GM23338 (cell line): ENCODE data around the gene VPS72. TPM values are rescaled to one million over a fixed set of nuclear protein-coding genes. Genes with fewer than 3 reads are reported as not detected.

ENCODE experiments used
- ATAC-seq: fragments of 200-7000 bp; cut with Tn5 transposase; 3 replicates; pipeline ENCODE4 v1.9.1; 2020
- DNase-seq: peaks from one replicate; pipeline ENCODE4 v3.0.0-alpha.2; 2015; ENCODE audit warnings: low spot score
- H2AFZ ChIP-seq: fragments of 200-600 bp; sonication (generic); 2 replicates; pipeline ENCODE4 v1.8.0; 2016; ENCODE audit warnings: antibody characterized with exemption, mild to moderate bottlenecking, moderate library complexity
- H3F3A ChIP-seq: fragments of 200-600 bp; sonication (generic); replicated peaks from 2 replicates; pipeline ENCODE4 v1.8.0; 2017; ENCODE audit warnings: antibody characterized with exemption, mixed run types, low read depth
- H3K27ac ChIP-seq: fragments of 200-600 bp; sonication (generic); 2 replicates; pipeline ENCODE4 v1.6.1; 2016; ENCODE audit warnings: low read depth
- H3K27me3 ChIP-seq: fragments of 200-600 bp; sonication (generic); 2 replicates; pipeline ENCODE4 v1.8.0; 2016; ENCODE audit warnings: mild to moderate bottlenecking, mixed run types, moderate library complexity; ENCODE audit not compliant: insufficient read depth
- H3K36me3 ChIP-seq: fragments of 200-600 bp; sonication (generic); 2 replicates; pipeline ENCODE4 v1.8.0; 2016; ENCODE audit warnings: mild to moderate bottlenecking; ENCODE audit not compliant: insufficient read depth
- H3K4me1 ChIP-seq: fragments of 200-600 bp; sonication (generic); 2 replicates; pipeline ENCODE4 v1.8.0; 2016; ENCODE audit warnings: mild to moderate bottlenecking, moderate library complexity; ENCODE audit not compliant: insufficient read depth
- H3K4me2 ChIP-seq: fragments of 200-600 bp; sonication (generic); 2 replicates; pipeline ENCODE4 v1.7.1; 2017; ENCODE audit warnings: mixed run types
- H3K4me3 ChIP-seq: fragments of 200-600 bp; sonication (generic); 2 replicates; pipeline ENCODE4 v1.6.1; 2016; ENCODE audit warnings: mixed run types
- H3K79me2 ChIP-seq: fragments of 200-600 bp; sonication (generic); replicated peaks from 2 replicates; pipeline ENCODE4 v1.8.0; 2017; ENCODE audit warnings: mild to moderate bottlenecking; ENCODE audit not compliant: insufficient read depth
- H3K9me2 ChIP-seq: fragments of 200-600 bp; sonication (generic); 2 replicates; pipeline ENCODE4 v1.8.0; 2017; ENCODE audit not compliant: insufficient read depth
- H4K20me1 ChIP-seq: fragments of 200-600 bp; sonication (generic); replicated peaks from 2 replicates; pipeline ENCODE4 v1.8.0; 2017; ENCODE audit warnings: mild to moderate bottlenecking; ENCODE audit not compliant: insufficient read depth
- H3K27ac Mint-ChIP-seq: 2 replicates; pipeline ENCODE4 v1.8.0; 2020; ENCODE audit warnings: inconsistent platforms, mild to moderate bottlenecking, moderate library complexity, mixed read lengths
- H3K27me3 Mint-ChIP-seq: 3 replicates; pipeline ENCODE4 v1.8.0; 2022; ENCODE audit warnings: low read depth, mild to moderate bottlenecking, moderate library complexity, mixed read lengths, inconsistent platforms; ENCODE audit not compliant: insufficient read depth, poor library complexity
- H3K36me3 Mint-ChIP-seq: 3 replicates; pipeline ENCODE4 v1.8.0; 2021; ENCODE audit warnings: low read depth, mild to moderate bottlenecking, inconsistent platforms, moderate library complexity, mixed read lengths
- H3K4me1 Mint-ChIP-seq: 3 replicates; pipeline ENCODE4 v1.8.0; 2020; ENCODE audit warnings: mild to moderate bottlenecking, inconsistent platforms, mixed read lengths
- H3K4me3 Mint-ChIP-seq: 3 replicates; pipeline ENCODE4 v1.8.0; 2021; ENCODE audit warnings: moderate library complexity, mild to moderate bottlenecking, inconsistent platforms, mixed read lengths
- H3K9me3 Mint-ChIP-seq: 3 replicates; pipeline ENCODE4 v1.8.0; 2020; ENCODE audit warnings: moderate library complexity, mild to moderate bottlenecking, inconsistent platforms, mixed read lengths
- CREB1 ChIP-seq: fragments of 250-450 bp; sonication (Bioruptor Pico); IDR thresholded peaks from 2 replicates; pipeline ENCODE4 v1.5.0; 2020; ENCODE audit warnings: low read depth, mild to moderate bottlenecking, moderate library complexity
- EZH2 ChIP-seq: fragments of 200-600 bp; sonication (generic); IDR thresholded peaks from one replicate; pipeline ENCODE4 v1.8.0; 2017; ENCODE audit warnings: antibody characterized with exemption, mild to moderate bottlenecking, low read depth; ENCODE audit not compliant: unreplicated experiment
- JUNB ChIP-seq: IDR thresholded peaks from one replicate; pipeline ENCODE4 v1.6.1; 2016; ENCODE audit warnings: antibody characterized with exemption; ENCODE audit not compliant: unreplicated experiment
- NANOG ChIP-seq: IDR thresholded peaks from 2 replicates; pipeline ENCODE4 v1.6.1; 2016; ENCODE audit warnings: antibody characterized with exemption, borderline replicate concordance
- POLR2AphosphoS5 ChIP-seq: IDR thresholded peaks from 2 replicates; pipeline ENCODE4 v1.6.1; 2016; ENCODE audit warnings: antibody characterized with exemption, low read depth
- STAT1 ChIP-seq: IDR thresholded peaks from one replicate; pipeline ENCODE4 v1.6.1; 2016; ENCODE audit warnings: antibody characterized with exemption; ENCODE audit not compliant: unreplicated experiment
- ZNF114 ChIP-seq: fragments of 250-450 bp; sonication (Bioruptor Pico); IDR thresholded peaks from 2 replicates; pipeline ENCODE4 v1.5.0; 2020; ENCODE audit warnings: mild to moderate bottlenecking, moderate library complexity
- ZNF331 ChIP-seq: fragments of 250-450 bp; sonication (Bioruptor Pico); IDR thresholded peaks from 2 replicates; pipeline ENCODE4 v1.5.0; 2020; ENCODE audit warnings: low read depth, mild to moderate bottlenecking, moderate library complexity
- polyA plus RNA-seq: library from polyadenylated mRNA; unstranded; fragments of >200 nt; fragmentation: Nextera tagmentation; extraction: Ambion mirVana; gene quantifications from 2 replicates; pipeline ENCODE4 v1.2.1, GENCODE V29; 2016
- total RNA-seq: library from RNA; depleted of rRNA; stranded (reverse); fragments of >200 nt; shearing (Covaris generic); gene quantifications from 2 replicates; pipeline ENCODE4 v1.2.3, GENCODE V29; 2014
- TF ChIP-seq, protein P1 (sequence below), 2 experiments: fragments of 200-600 bp in 1 of 2; sonication (generic) in 1 of 2; conservative IDR thresholded peaks; 2 replicates each; pipeline versions ENCODE4 v1.5.1 to v1.6.1; 2016 to 2017; ENCODE audit warnings: antibody characterized with exemption in 2 of 2, low read depth in 2 of 2, mild to moderate bottlenecking in 2 of 2, moderate library complexity in 1 of 2
- TF ChIP-seq, protein P2 (sequence below): IDR thresholded peaks from one replicate; pipeline ENCODE4 v1.6.1; 2018; ENCODE audit warnings: antibody characterized with exemption; ENCODE audit not compliant: unreplicated experiment
- TF ChIP-seq, protein P3 (sequence below): IDR thresholded peaks from 2 replicates; pipeline ENCODE4 v1.6.1; 2016; ENCODE audit warnings: antibody characterized with exemption

The VPS72 gene
- total and polyA plus RNA-seq, 2 experiments from 2014 or later = 60.2 to 90.3 TPM

DNA sequence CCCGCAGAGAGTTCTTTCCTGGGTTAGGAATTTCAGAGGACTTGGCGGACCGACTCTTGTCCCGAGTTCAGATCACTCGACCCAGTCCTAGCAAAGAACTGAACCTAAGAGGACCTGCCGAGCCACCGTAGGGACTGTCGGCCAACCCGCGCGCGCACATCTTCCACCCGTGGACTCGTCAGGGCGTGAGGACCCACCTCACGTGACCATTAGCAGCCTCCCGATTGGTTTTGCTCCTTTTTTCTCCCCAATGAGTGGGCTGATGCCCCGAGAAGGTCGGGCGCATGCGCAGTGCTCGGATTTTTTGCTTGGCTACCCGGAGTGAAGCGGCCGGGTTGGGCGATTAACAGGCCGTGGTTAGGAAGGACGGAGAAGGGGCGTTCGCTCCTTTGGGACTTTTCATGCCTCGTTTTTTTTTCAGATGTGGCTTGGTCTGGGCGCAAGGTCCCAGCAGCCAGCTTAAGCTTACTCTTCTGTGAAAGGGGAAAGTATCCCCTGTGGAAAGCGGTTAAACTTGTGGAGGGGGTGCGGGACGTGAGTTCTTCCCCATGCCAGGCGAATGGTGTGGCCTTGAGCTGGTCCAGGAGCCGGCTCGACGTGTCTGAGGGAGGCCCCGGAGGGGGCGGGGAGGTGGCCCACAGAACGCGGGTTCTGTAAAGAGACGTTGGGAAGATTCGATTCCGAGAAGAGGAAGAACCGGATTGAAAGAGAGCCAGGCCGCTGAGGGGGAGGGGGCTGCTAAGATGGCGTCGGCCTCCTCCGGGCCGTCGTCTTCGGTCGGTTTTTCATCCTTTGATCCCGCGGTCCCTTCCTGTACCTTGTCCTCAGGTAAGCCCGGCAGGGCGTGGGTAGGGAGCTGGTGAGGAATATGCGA is 8.5 kb upstream of the VPS72 start, which contains the start of gene PIP5K1A:
TSS of gene PIP5K1A (plus strand) at position 299 of the 874 bp plus-strand sequence. CDS start at position 744, 445 bp downstream.
- no peak for TF ChIP-seq STAT1
- peak; percentile 93 for TF ChIP-seq POLR2AphosphoS5
- DNase-seq (peak; percentile 98), ATAC-seq (peak; percentile 81)
- Histone ChIP-seq H4K20me1 (peaks cover 33% of the 10 kb centered on the region), H3K4me2 (peak within 1 kb of the TSS; percentile 84), H3K79me2 (peaks cover 50% of the 10 kb centered on the region), H3F3A (0 out of 2 replicates have a peak, but pooled peaks cover 7% of the 10 kb centered on the region), H3K4me1 (peaks cover 6% of the 10 kb centered on the region), H3K27me3 (no peaks in the 10 kb centered on the region), H2AFZ (peak within 1 kb of the TSS; percentile 95), H3K36me3 (peaks cover 10% of the 10 kb centered on the region), H3K4me3 (peak within 1 kb of the TSS; percentile 100), H3K9me2 (no peaks in the 10 kb centered on the region), H3K27ac (peak within 1 kb of the TSS; percentile 88)
- peaks cover 16% of the 10 kb centered on the region; the same call in 2 of the 3 replicates for H3K4me1 Mint-ChIP-seq
- peak within 1 kb of the TSS; percentile 98 for H3K27ac Mint-ChIP-seq
- peak within 1 kb of the TSS; percentile 96 for H3K4me3 Mint-ChIP-seq
- peaks cover 25% of the 10 kb centered on the region for H3K36me3 Mint-ChIP-seq
- H3K27me3 Mint-ChIP-seq = peaks cover 11% of the 10 kb centered on the region
- H3K9me3 Mint-ChIP-seq = no peaks in the 10 kb centered on the region

DNA sequence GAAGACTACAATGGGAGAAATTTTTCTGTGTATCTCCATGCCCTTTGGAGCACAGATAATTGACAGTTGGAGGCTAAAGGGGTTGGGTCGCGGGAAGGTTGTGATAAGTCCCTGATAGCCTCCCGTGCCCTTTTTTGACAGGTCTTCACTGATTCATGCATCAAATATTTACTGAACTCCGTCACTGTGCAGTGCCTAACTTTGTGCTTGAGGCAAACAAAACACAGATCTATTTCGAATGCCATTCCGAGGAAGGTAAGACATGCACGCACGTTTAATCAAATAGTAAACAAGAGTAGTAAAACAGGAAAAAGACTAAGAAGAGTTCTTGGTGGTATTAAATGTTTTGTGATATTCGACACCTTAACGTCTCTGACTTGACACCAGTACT is 7.9 kb upstream of the VPS72 start:
- H3K27ac ChIP-seq = peak overlapping the region; percentile 5; the same call in 1 of the 2 replicates
- Mint-ChIP-seq H3K4me1 (peaks cover 16% of the 10 kb centered on the region; the same call in 2 of the 3 replicates), H3K9me3 (no peaks in the 10 kb centered on the region), H3K36me3 (peaks cover 21% of the 10 kb centered on the region), H3K27me3 (peaks cover 11% of the 10 kb centered on the region), H3K27ac (peak overlapping the region; percentile 98), H3K4me3 (peak overlapping the region; percentile 96)
- peak overlapping the region; percentile 84 for H3K4me2 ChIP-seq
- H4K20me1 ChIP-seq = peaks cover 27% of the 10 kb centered on the region
- H3K79me2 ChIP-seq = peaks cover 44% of the 10 kb centered on the region
- H3K4me3 ChIP-seq = peak overlapping the region; percentile 100
- DNase-seq (peak; percentile 8), ATAC-seq (no peak)
- H3F3A ChIP-seq = 0 out of 2 replicates have a peak, but pooled peaks cover 7% of the 10 kb centered on the region
- H2AFZ ChIP-seq = peak overlapping the region; percentile 9
- H3K4me1 ChIP-seq = peaks cover 6% of the 10 kb centered on the region
- H3K36me3 ChIP-seq = peaks cover 10% of the 10 kb centered on the region
- no peaks in the 10 kb centered on the region for H3K27me3 ChIP-seq
- no peaks in the 10 kb centered on the region for H3K9me2 ChIP-seq
- TF ChIP-seq, protein P1, sequence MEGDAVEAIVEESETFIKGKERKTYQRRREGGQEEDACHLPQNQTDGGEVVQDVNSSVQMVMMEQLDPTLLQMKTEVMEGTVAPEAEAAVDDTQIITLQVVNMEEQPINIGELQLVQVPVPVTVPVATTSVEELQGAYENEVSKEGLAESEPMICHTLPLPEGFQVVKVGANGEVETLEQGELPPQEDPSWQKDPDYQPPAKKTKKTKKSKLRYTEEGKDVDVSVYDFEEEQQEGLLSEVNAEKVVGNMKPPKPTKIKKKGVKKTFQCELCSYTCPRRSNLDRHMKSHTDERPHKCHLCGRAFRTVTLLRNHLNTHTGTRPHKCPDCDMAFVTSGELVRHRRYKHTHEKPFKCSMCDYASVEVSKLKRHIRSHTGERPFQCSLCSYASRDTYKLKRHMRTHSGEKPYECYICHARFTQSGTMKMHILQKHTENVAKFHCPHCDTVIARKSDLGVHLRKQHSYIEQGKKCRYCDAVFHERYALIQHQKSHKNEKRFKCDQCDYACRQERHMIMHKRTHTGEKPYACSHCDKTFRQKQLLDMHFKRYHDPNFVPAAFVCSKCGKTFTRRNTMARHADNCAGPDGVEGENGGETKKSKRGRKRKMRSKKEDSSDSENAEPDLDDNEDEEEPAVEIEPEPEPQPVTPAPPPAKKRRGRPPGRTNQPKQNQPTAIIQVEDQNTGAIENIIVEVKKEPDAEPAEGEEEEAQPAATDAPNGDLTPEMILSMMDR (conservative IDR thresholded peaks at IDR 0.05; ENCODE audit: low read depth in 2 of 2) = no peak
- TF ChIP-seq NANOG (no peak), CREB1 (CRISPR knock-in tag) (no peak), ZNF114 (CRISPR knock-in tag) (no peak), POLR2AphosphoS5 (no peak), JUNB (no peak), ZNF331 (CRISPR knock-in tag) (no peak), STAT1 (no peak), EZH2 (no peak)
- TF ChIP-seq, protein P2, sequence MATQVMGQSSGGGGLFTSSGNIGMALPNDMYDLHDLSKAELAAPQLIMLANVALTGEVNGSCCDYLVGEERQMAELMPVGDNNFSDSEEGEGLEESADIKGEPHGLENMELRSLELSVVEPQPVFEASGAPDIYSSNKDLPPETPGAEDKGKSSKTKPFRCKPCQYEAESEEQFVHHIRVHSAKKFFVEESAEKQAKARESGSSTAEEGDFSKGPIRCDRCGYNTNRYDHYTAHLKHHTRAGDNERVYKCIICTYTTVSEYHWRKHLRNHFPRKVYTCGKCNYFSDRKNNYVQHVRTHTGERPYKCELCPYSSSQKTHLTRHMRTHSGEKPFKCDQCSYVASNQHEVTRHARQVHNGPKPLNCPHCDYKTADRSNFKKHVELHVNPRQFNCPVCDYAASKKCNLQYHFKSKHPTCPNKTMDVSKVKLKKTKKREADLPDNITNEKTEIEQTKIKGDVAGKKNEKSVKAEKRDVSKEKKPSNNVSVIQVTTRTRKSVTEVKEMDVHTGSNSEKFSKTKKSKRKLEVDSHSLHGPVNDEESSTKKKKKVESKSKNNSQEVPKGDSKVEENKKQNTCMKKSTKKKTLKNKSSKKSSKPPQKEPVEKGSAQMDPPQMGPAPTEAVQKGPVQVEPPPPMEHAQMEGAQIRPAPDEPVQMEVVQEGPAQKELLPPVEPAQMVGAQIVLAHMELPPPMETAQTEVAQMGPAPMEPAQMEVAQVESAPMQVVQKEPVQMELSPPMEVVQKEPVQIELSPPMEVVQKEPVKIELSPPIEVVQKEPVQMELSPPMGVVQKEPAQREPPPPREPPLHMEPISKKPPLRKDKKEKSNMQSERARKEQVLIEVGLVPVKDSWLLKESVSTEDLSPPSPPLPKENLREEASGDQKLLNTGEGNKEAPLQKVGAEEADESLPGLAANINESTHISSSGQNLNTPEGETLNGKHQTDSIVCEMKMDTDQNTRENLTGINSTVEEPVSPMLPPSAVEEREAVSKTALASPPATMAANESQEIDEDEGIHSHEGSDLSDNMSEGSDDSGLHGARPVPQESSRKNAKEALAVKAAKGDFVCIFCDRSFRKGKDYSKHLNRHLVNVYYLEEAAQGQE = no peak
- TF ChIP-seq, protein P3, sequence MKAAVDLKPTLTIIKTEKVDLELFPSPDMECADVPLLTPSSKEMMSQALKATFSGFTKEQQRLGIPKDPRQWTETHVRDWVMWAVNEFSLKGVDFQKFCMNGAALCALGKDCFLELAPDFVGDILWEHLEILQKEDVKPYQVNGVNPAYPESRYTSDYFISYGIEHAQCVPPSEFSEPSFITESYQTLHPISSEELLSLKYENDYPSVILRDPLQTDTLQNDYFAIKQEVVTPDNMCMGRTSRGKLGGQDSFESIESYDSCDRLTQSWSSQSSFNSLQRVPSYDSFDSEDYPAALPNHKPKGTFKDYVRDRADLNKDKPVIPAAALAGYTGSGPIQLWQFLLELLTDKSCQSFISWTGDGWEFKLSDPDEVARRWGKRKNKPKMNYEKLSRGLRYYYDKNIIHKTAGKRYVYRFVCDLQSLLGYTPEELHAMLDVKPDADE = no peak
